ENCODE results near the gene CCDC24.

- TF ChIP-seq CTCF (IDR thresholded peaks at IDR 0.05) (no peak), POLR2A (IDR thresholded peaks at IDR 0.05) (no peak)
Observed at GRCh38 chr1:43979261-43979527, 12.2 kb upstream of the CCDC24 start.
